ENCODE results near the gene GLB1L2.

The GLB1L2 gene

DNA sequence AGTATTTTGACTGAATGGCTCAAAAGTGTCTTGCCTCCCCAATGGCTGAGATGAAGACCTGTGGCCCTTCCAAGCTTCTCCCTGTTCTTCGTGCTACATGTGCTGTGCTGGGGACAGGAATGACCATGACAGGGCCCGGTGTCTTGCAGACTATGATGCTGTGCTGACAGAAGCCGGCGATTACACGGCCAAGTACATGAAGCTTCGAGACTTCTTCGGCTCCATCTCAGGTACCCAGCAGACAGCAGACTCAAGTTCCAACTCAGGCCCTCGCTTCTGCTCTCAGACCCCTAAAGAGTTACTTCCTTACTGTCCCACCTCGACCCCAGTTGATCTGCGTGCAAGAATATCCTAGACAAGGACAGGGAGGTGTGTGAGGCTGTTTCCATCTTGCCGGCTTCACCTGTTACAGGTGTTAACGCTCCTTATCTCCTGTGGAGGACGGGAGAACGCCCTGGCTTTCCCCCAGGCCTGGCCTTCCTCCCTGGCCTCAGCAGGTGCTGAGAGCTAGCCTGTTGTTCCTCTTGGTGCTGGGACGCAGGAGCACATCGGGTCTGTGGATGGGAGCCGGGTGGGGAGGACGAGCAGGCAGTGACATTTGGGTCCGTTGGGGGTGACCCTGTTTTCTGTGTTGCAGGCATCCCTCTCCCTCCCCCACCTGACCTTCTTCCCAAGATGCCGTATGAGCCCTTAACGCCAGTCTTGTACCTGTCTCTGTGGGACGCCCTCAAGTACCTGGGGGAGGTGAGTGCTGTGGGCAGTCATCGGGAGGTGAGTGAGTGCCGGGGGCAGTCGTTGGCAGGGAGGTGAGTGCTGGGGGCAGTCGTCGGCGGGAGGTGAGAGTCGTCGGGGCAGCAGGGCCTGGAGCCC is 38.1 kb downstream of the GLB1L2 start:
- Mint-ChIP-seq H3K27me3 (ENCODE audit: low read depth, poor library complexity) (peaks cover 21% of the 10 kb centered on the region), H3K36me3 (ENCODE audit: low read depth) (no peaks in the 10 kb centered on the region), H3K4me1 (peaks cover 11% of the 10 kb centered on the region), H3K9me3 (no peaks in the 10 kb centered on the region), H3K4me3 (no peak overlapping the region), H3K27ac (no peak overlapping the region)
- TF ChIP-seq, protein P1, sequence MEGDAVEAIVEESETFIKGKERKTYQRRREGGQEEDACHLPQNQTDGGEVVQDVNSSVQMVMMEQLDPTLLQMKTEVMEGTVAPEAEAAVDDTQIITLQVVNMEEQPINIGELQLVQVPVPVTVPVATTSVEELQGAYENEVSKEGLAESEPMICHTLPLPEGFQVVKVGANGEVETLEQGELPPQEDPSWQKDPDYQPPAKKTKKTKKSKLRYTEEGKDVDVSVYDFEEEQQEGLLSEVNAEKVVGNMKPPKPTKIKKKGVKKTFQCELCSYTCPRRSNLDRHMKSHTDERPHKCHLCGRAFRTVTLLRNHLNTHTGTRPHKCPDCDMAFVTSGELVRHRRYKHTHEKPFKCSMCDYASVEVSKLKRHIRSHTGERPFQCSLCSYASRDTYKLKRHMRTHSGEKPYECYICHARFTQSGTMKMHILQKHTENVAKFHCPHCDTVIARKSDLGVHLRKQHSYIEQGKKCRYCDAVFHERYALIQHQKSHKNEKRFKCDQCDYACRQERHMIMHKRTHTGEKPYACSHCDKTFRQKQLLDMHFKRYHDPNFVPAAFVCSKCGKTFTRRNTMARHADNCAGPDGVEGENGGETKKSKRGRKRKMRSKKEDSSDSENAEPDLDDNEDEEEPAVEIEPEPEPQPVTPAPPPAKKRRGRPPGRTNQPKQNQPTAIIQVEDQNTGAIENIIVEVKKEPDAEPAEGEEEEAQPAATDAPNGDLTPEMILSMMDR (IDR thresholded peaks at IDR 0.05): no peak
- no peak for DNase-seq

DNA sequence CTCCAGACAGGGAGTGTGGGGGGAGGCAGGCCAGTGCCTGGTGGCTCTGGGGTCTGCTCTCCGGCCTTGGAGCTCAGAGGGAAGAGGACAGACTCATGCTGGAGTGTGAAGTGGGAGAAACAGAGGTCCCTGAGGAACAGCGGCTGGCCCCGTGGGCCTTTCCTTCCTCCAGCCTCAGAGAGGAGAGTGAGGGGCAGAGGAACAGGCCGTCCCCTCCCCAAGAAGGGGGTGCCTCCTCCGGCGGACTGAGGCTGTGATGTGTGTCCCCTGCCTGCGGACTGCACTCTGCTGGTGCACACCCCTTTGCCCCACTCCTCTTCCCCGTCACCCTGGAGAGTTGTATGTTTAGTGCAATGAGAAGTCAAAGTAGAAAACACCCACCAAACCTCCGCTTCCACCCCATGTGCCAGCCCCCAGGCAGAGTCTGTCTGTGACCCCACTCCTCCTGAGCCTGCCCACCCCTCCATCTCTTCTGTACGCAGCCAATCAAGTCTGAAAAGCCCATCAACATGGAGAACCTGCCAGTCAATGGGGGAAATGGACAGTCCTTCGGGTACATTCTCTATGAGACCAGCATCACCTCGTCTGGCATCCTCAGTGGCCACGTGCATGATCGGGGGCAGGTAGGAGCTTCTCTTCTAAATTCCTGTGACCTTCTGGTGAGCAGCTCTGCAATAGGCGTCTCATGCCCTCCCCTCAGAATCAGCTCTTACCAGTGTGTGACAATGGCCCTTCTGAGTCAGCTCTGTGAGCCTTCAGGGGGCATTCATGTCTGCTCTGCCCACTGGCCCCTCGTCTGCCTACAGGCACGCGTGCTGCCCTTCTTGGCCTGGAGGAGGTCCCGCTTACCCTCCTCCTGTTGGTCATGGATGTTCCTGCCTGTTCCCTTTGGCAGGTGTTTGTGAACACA is 39.0 kb downstream of the GLB1L2 start:
- Mint-ChIP-seq H3K4me1 (peaks cover 11% of the 10 kb centered on the region), H3K27me3 (ENCODE audit: low read depth, poor library complexity) (peaks cover 23% of the 10 kb centered on the region), H3K36me3 (ENCODE audit: low read depth) (no peaks in the 10 kb centered on the region), H3K4me3 (no peak overlapping the region), H3K9me3 (no peaks in the 10 kb centered on the region), H3K27ac (no peak overlapping the region)
- DNase-seq: no peak
- TF ChIP-seq, protein P1 (IDR thresholded peaks at IDR 0.05): no peak

DNA sequence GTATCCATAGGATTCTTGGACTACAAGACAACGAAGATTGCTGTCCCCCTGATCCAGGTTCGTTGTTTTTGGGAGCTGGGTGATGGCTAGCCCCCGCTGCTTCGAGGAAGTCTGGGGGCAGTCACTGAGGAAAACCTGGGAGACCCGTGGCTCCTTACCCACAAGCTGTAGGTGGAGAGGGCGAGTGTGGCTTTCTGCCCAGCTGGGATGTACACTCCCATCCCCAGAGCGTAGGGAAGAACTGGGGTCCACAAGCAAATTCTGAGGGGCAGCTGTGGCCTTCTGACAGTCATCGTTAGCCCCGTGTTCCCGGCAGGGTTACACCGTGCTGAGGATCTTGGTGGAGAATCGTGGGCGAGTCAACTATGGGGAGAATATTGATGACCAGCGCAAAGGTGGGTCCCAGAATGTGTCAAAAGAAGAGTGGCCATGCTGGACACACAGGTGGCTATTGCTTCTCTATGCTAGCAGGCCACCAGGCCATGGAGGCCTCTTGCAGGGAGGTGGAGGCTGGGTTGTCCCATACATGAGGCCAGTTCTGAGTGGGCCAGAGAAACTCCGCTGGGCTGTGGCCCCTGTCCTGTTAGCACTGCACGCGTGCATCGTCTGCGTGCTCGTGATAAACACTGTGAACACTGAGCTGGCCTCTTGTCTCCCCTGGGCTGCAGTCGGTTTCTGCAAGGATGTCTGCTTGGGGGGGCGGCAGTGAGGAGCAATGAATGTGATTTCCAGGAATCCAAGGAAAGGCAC is 39.8 kb downstream of the GLB1L2 start:
- H3K27me3 Mint-ChIP-seq (ENCODE audit: low read depth, poor library complexity): peaks cover 16% of the 10 kb centered on the region
- no peak for DNase-seq
- H3K9me3 Mint-ChIP-seq: no peaks in the 10 kb centered on the region
- no peak overlapping the region for H3K27ac Mint-ChIP-seq
- H3K36me3 Mint-ChIP-seq (ENCODE audit: low read depth): no peaks in the 10 kb centered on the region
- peaks cover 7% of the 10 kb centered on the region for H3K4me1 Mint-ChIP-seq
- TF ChIP-seq, protein P1 (IDR thresholded peaks at IDR 0.05): no peak
- no peak overlapping the region for H3K4me3 Mint-ChIP-seq

DNA sequence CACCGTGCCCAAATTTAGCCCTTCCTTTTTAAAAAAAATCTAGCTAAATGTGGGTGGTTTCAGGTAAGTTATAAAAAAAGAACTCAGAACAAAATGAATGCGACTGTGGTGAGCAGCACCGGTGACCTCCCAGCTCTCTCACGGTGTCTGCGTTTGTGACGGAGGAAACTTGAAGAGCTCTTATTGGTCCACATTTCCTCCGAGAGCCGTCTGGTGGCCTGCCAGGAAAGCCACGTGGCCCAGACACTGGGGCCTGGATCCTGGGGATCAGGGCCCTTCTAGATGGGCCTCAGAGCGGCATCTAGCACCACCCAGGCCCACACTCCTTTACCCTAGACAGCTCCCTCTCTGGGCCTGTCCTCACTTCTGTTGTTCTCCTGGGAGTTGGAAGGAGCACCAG is 40.7 kb downstream of the GLB1L2 start:
- no peaks in the 10 kb centered on the region for H3K36me3 Mint-ChIP-seq (ENCODE audit: low read depth)
- H3K27me3 Mint-ChIP-seq (ENCODE audit: low read depth, poor library complexity): peaks cover 19% of the 10 kb centered on the region
- no peak for DNase-seq
- peaks cover 7% of the 10 kb centered on the region for H3K4me1 Mint-ChIP-seq
- no peak overlapping the region for H3K4me3 Mint-ChIP-seq
- no peak overlapping the region for H3K27ac Mint-ChIP-seq
- TF ChIP-seq, protein P1 (IDR thresholded peaks at IDR 0.05): no peak
- H3K9me3 Mint-ChIP-seq: no peaks in the 10 kb centered on the region

DNA sequence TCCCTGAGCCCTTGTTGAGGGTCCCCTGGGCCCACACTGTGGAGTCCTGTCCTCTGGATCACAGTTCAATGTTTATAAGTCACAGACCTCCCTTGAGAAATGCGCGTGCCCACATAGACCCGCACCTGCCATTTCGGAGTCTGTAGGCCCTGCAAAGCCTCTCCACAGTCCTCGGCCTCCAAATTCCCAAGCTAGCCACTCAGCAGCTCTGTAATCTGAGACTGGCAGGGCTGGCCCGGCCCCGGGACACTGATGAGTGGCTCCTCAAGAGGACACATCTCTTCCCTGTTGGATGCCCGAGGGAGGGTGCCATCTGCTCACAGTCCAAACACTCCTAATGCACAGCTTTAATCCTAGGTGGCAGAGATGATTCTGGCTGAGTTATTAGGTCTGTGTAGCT is 41.2 kb downstream of the GLB1L2 start:
- peaks cover 21% of the 10 kb centered on the region for H3K27me3 Mint-ChIP-seq (ENCODE audit: low read depth, poor library complexity)
- peaks cover 7% of the 10 kb centered on the region for H3K4me1 Mint-ChIP-seq
- TF ChIP-seq, protein P1 (IDR thresholded peaks at IDR 0.05): no peak
- no peak overlapping the region for H3K4me3 Mint-ChIP-seq
- peak; percentile 23 for DNase-seq
- no peaks in the 10 kb centered on the region for H3K36me3 Mint-ChIP-seq (ENCODE audit: low read depth)
- H3K27ac Mint-ChIP-seq: peak overlapping the region; percentile 48
- no peaks in the 10 kb centered on the region for H3K9me3 Mint-ChIP-seq

All from nephron progenitor cell (in vitro differentiated cells).